Caco-2 (cell line): ENCODE measurements around the gene NEGR1. TPM values are rescaled to one million over a fixed set of nuclear protein-coding genes. Genes with fewer than 3 reads are reported as not detected.

Source experiments
- BruUV-seq: library from RNA; stranded (reverse); fragments of 400-500 nt; replicated peaks from 2 replicates; lab custom pipeline; 2021; lab: Mats Ljungman, UMichigan
- CTCF ChIA-PET: fragments of 300-600 bp; sonication (Branson Sonifier 250); formaldehyde crosslinking; loops from one replicate; lab custom pipeline; 2022; ENCODE audit warnings: antibody characterized with exemption; lab: Charles Lee
- POLR2A ChIA-PET: fragments of 300-600 bp; sonication (Branson Sonifier 250); formaldehyde crosslinking; loops from one replicate; lab custom pipeline; 2022; ENCODE audit warnings: antibody characterized with exemption; lab: Charles Lee
- DNase-seq, 2 experiments: peaks; one replicate each; pipeline versions ENCODE4 v3.0.0 to v3.0.0-alpha.2; 2020 to 2022
- H3K27me3 ChIP-seq: replicated peaks from 2 replicates; pipeline ENCODE4 v1.6.0; 2011; ENCODE audit warnings: low read length; ENCODE audit not compliant: control insufficient read depth, insufficient read depth
- H3K36me3 ChIP-seq: 2 replicates; pipeline ENCODE4 v1.5.1; 2011; ENCODE audit warnings: low read length; ENCODE audit not compliant: control insufficient read depth, insufficient read depth
- H3K4me1 ChIP-seq: fragments of 250-450 bp; sonication (Bioruptor Pico); 2 replicates; pipeline ENCODE4 v1.5.1; 2020; ENCODE audit warnings: mild to moderate bottlenecking
- H3K4me3 ChIP-seq: 2 replicates; pipeline ENCODE4 v1.5.1; 2011; ENCODE audit warnings: low read depth, mild to moderate bottlenecking, control low read depth, low read length
- H3K9me3 ChIP-seq: fragments of 250-450 bp; sonication (Bioruptor Pico); 2 replicates; pipeline ENCODE4 v1.5.1; 2020; ENCODE audit warnings: mild to moderate bottlenecking, moderate library complexity
- H3K27ac Mint-ChIP-seq: one replicate; pipeline ENCODE4 v1.8.0; 2022; ENCODE audit warnings: mixed read lengths; ENCODE audit not compliant: unreplicated experiment
- H3K27me3 Mint-ChIP-seq: one replicate; pipeline ENCODE4 v1.8.0; 2022; ENCODE audit warnings: mixed read lengths; ENCODE audit not compliant: insufficient read depth, unreplicated experiment
- H3K36me3 Mint-ChIP-seq: one replicate; pipeline ENCODE4 v1.8.0; 2022; ENCODE audit warnings: mild to moderate bottlenecking, mixed read lengths; ENCODE audit not compliant: insufficient read depth, unreplicated experiment
- H3K4me1 Mint-ChIP-seq: one replicate; pipeline ENCODE4 v1.8.0; 2022; ENCODE audit warnings: low read depth, mixed read lengths; ENCODE audit not compliant: unreplicated experiment
- H3K4me3 Mint-ChIP-seq: one replicate; pipeline ENCODE4 v1.8.0; 2022; ENCODE audit warnings: mild to moderate bottlenecking, moderate library complexity, mixed read lengths; ENCODE audit not compliant: unreplicated experiment
- H3K9me3 Mint-ChIP-seq: one replicate; pipeline ENCODE4 v1.8.0; 2022; ENCODE audit warnings: mixed read lengths; ENCODE audit not compliant: unreplicated experiment
- intact Hi-C: fragments of 100-400 bp; cut with micrococcal nuclease; formaldehyde crosslinking; loops from one replicate; pipeline ENCODE4 v1.10.0; 2022; ENCODE audit not compliant: unreplicated experiment
- total RNA-seq: library from RNA; stranded (reverse); gene quantifications from 2 replicates; pipeline ENCODE4 v1.2.3, GENCODE V29; 2022
- TF ChIP-seq, protein P1 (sequence below), 2 experiments: fragments of 200-600 bp in 1 of 2; IDR thresholded peaks; 1 replicate in 1 of 2; 2 replicates in 1 of 2; pipeline versions ENCODE4 v1.5.1 to v1.8.0; 2011 to 2022; ENCODE audit warnings: antibody characterized with exemption in 1 of 2, control low read depth in 1 of 2, inconsistent platforms in 1 of 2, low read depth in 1 of 2, low read length in 1 of 2, mild to moderate bottlenecking in 1 of 2, moderate library complexity in 1 of 2; ENCODE audit not compliant: insufficient read depth in 1 of 2, severe bottlenecking in 1 of 2, unreplicated experiment in 1 of 2

Gene NEGR1
- total RNA-seq, 1 experiment from 2014 or later = not detected

DNA sequence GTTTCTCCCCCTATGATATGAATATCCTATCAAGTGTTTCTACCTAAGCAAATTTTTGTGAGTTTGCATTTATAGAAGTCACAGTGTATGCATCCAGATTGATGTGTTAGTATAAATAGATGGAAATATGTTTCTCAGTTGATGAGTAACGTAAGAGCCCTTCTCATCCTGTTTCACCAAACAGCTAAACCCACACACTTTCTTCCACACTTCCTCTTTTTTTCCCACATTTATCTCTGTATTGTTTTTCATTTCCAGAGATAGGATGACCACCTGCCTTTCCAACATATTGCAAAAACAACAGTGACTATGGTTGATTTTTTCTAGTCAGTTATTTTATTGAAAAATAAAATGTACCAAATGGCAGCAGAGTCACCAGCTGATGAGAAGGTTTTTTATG is 490.1 kb downstream of the NEGR1 start:
- Histone ChIP-seq H3K4me3 (no peak overlapping the region), H3K36me3 (no peaks in the 10 kb centered on the region), H3K9me3 (no peaks in the 10 kb centered on the region), H3K4me1 (no peaks in the 10 kb centered on the region), H3K27me3 (no peaks in the 10 kb centered on the region)
- TF ChIP-seq, protein P1, sequence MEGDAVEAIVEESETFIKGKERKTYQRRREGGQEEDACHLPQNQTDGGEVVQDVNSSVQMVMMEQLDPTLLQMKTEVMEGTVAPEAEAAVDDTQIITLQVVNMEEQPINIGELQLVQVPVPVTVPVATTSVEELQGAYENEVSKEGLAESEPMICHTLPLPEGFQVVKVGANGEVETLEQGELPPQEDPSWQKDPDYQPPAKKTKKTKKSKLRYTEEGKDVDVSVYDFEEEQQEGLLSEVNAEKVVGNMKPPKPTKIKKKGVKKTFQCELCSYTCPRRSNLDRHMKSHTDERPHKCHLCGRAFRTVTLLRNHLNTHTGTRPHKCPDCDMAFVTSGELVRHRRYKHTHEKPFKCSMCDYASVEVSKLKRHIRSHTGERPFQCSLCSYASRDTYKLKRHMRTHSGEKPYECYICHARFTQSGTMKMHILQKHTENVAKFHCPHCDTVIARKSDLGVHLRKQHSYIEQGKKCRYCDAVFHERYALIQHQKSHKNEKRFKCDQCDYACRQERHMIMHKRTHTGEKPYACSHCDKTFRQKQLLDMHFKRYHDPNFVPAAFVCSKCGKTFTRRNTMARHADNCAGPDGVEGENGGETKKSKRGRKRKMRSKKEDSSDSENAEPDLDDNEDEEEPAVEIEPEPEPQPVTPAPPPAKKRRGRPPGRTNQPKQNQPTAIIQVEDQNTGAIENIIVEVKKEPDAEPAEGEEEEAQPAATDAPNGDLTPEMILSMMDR (IDR thresholded peaks at IDR 0.05; ENCODE audit: insufficient read depth in 1 of 2, low read depth in 1 of 2, low read length in 1 of 2, severe bottlenecking in 1 of 2, unreplicated experiment in 1 of 2) = no peak
- no peaks in the 10 kb centered on the region for H3K9me3 Mint-ChIP-seq
- H3K4me3 Mint-ChIP-seq = no peak overlapping the region
- ChIA-PET CTCF (no interaction called here), POLR2A (no interaction called here)
- no peak overlapping the region for H3K27ac Mint-ChIP-seq
- H3K36me3 Mint-ChIP-seq = no peaks in the 10 kb centered on the region
- no peak for DNase-seq
- intact Hi-C loops = no loop called here
- BruUV-seq = no TSS peak
- no peaks in the 10 kb centered on the region for H3K4me1 Mint-ChIP-seq
- no peaks in the 10 kb centered on the region for H3K27me3 Mint-ChIP-seq

DNA sequence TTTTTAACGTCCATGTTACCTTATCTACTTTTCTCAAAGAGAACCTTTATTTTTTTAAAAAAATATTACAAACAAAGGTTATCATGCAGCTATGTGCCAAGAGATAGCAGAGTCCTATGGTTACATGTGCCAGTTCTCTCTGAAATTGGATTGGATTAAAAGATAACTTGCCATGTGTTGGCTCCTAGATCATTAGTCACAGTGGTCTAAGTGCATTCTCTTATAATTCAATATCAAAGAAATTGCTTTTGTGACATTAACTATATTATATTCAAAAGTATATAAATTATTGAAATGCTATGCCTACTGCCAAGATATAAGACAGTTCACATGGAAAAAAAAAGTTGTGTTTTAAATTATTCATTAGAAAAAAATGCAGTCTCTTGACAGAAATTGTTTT is 494.2 kb downstream of the NEGR1 start:
- Mint-ChIP-seq H3K4me3 (no peak overlapping the region), H3K27me3 (no peaks in the 10 kb centered on the region), H3K4me1 (no peaks in the 10 kb centered on the region), H3K9me3 (no peaks in the 10 kb centered on the region), H3K27ac (no peak overlapping the region), H3K36me3 (no peaks in the 10 kb centered on the region)
- Histone ChIP-seq H3K4me1 (no peaks in the 10 kb centered on the region), H3K4me3 (no peak overlapping the region), H3K36me3 (no peaks in the 10 kb centered on the region), H3K27me3 (no peaks in the 10 kb centered on the region), H3K9me3 (no peaks in the 10 kb centered on the region)
- ChIA-PET CTCF (no interaction called here), POLR2A (no interaction called here)
- TF ChIP-seq, protein P1 (IDR thresholded peaks at IDR 0.05; ENCODE audit: insufficient read depth in 1 of 2, low read depth in 1 of 2, low read length in 1 of 2, severe bottlenecking in 1 of 2, unreplicated experiment in 1 of 2) = no peak
- DNase-seq = no peak
- intact Hi-C loops = no loop called here
- no TSS peak for BruUV-seq

DNA sequence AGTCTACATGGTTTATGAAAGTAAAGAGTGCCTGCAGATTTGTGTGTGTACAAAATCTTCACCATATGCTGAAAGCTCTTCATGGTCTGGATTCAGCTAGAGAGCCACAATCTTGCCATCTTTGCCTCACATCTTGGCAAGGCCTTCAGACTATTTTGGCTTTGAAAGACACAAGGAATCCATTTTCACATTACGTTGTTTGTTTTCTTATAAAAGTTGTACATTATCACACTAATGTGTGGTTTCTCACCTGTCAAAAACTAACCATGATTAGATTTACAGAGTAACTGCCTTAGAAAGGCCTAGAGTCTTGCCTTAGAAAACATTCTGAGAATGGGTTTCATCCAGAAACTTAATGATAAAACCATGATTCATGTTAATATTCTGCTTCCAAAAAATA is 494.6 kb downstream of the NEGR1 start:
- BruUV-seq = no TSS peak
- POLR2A ChIA-PET = no interaction called here

More for the DNA sequence above, 494.6 kb downstream of the NEGR1 start:
- H3K27me3 Mint-ChIP-seq = no peaks in the 10 kb centered on the region
- intact Hi-C loops = no loop called here
- H3K4me1 Mint-ChIP-seq = no peaks in the 10 kb centered on the region
- CTCF ChIA-PET = no interaction called here
- H3K36me3 Mint-ChIP-seq = no peaks in the 10 kb centered on the region
- Histone ChIP-seq H3K36me3 (no peaks in the 10 kb centered on the region), H3K4me3 (no peak overlapping the region), H3K27me3 (no peaks in the 10 kb centered on the region), H3K4me1 (no peaks in the 10 kb centered on the region), H3K9me3 (no peaks in the 10 kb centered on the region)
- no peaks in the 10 kb centered on the region for H3K9me3 Mint-ChIP-seq
- no peak overlapping the region for H3K27ac Mint-ChIP-seq
- no peak overlapping the region for H3K4me3 Mint-ChIP-seq
- DNase-seq = no peak
- TF ChIP-seq, protein P1 (IDR thresholded peaks at IDR 0.05; ENCODE audit: insufficient read depth in 1 of 2, low read depth in 1 of 2, low read length in 1 of 2, severe bottlenecking in 1 of 2, unreplicated experiment in 1 of 2) = no peak
